SU-DHL-6 (cell line): ENCODE measurements around the gene RAB17.

Experiments
- H2AFZ ChIP-seq: fragments of 200-600 bp; sonication (generic); 2 replicates; pipeline ENCODE4 v1.6.1; 2014; ENCODE audit warnings: low read depth, mild to moderate bottlenecking, moderate library complexity, mixed read lengths, antibody characterized with exemption, low read length; ENCODE audit not compliant: severe bottlenecking
- H3F3A ChIP-seq: fragments of 200-600 bp; shearing (Covaris generic); 2 replicates; pipeline ENCODE4 v1.6.0; 2016; ENCODE audit warnings: antibody characterized with exemption, mild to moderate bottlenecking; ENCODE audit not compliant: insufficient read depth
- H3K27ac ChIP-seq: fragments of 200-600 bp; sonication (generic); 2 replicates; pipeline ENCODE4 v1.5.1; 2016; ENCODE audit warnings: low read depth, mild to moderate bottlenecking, low read length, moderate library complexity, mixed read lengths
- H3K27me3 ChIP-seq: fragments of 200-600 bp; sonication (generic), shearing (Covaris generic); 2 replicates; pipeline ENCODE4 v1.6.0; 2014; ENCODE audit warnings: mild to moderate bottlenecking, low read length
- H3K36me3 ChIP-seq: fragments of 200-600 bp; sonication (generic); 2 replicates; pipeline ENCODE4 v1.6.1; 2014; ENCODE audit warnings: mild to moderate bottlenecking, low read length, mixed read lengths
- H3K4me2 ChIP-seq: fragments of 300-600, 200-600 bp; shearing (Covaris generic), sonication (generic); 2 replicates; pipeline ENCODE4 v1.6.0; 2014; ENCODE audit warnings: low read length, low read depth, mild to moderate bottlenecking; ENCODE audit not compliant: poor library complexity, severe bottlenecking
- H3K4me3 ChIP-seq: fragments of 200-600 bp; sonication (generic); 2 replicates; pipeline ENCODE4 v1.5.1; 2014; ENCODE audit warnings: antibody characterized with exemption, low read length, mild to moderate bottlenecking, mixed read lengths; ENCODE audit not compliant: insufficient read depth, poor library complexity, severe bottlenecking
- H3K79me2 ChIP-seq: fragments of 200-600 bp; sonication (generic); 2 replicates; pipeline ENCODE4 v1.6.1; 2014; ENCODE audit warnings: mild to moderate bottlenecking, low read length, moderate library complexity; ENCODE audit not compliant: insufficient read depth
- H3K9ac ChIP-seq: fragments of 200-600 bp; sonication (generic); 2 replicates; pipeline ENCODE4 v1.7.0; 2014; ENCODE audit warnings: mild to moderate bottlenecking, low read length
- H3K9me2 ChIP-seq: fragments of 200-600 bp; sonication (generic); replicated peaks from 2 replicates; pipeline ENCODE4 v1.6.1; 2014; ENCODE audit warnings: low read length; ENCODE audit not compliant: insufficient read depth
- H3K9me3 ChIP-seq: fragments of 200-600 bp; sonication (generic); 2 replicates; pipeline ENCODE4 v1.6.1; 2014; ENCODE audit warnings: low read length, mixed read lengths; ENCODE audit not compliant: insufficient read depth
- H4K20me1 ChIP-seq: fragments of 200-600 bp; sonication (generic); 2 replicates; pipeline ENCODE4 v1.6.1; 2014; ENCODE audit warnings: low read depth, mild to moderate bottlenecking, antibody characterized with exemption, low read length, moderate library complexity, mixed read lengths
- CTCF ChIP-seq: fragments of 200-600 bp; sonication (generic); IDR thresholded peaks from one replicate; pipeline ENCODE4 v1.5.1; 2017; ENCODE audit warnings: antibody characterized with exemption, mild to moderate bottlenecking, low read length, moderate library complexity; ENCODE audit not compliant: insufficient read depth, poor library complexity, severe bottlenecking
- EZH2phosphoT487 ChIP-seq: fragments of 200-600 bp; sonication (generic), shearing (Covaris generic); conservative IDR thresholded peaks from 2 replicates; pipeline ENCODE4 v1.6.1; 2018; ENCODE audit warnings: mild to moderate bottlenecking, antibody characterized with exemption, low read length, moderate library complexity, mixed read lengths

RAB17 gene

GRCh38 chr2:237552908-237553307 lies 37.6 kb downstream of the RAB17 start:
- TF ChIP-seq EZH2phosphoT487 (no peak), CTCF (no peak)
- Histone ChIP-seq H3K27ac (no peak overlapping the region), H3K4me3 (no peak overlapping the region), H2AFZ (no peak overlapping the region), H3K27me3 (no peaks in the 10 kb centered on the region), H4K20me1 (no peaks in the 10 kb centered on the region), H3K4me2 (no peak overlapping the region), H3K79me2 (no peaks in the 10 kb centered on the region), H3K36me3 (no peaks in the 10 kb centered on the region), H3K9me2 (no peaks in the 10 kb centered on the region), H3K9me3 (0 out of 2 replicates have a peak, but pooled peaks cover 6% of the 10 kb centered on the region), H3K9ac (no peak overlapping the region), H3F3A (no peaks in the 10 kb centered on the region)

GRCh38 chr2:237551071-237551574 lies 39.4 kb downstream of the RAB17 start:
- TF ChIP-seq CTCF = no peak
- H3K9me2 ChIP-seq = no peaks in the 10 kb centered on the region
- H3K9ac ChIP-seq = no peak overlapping the region
- H3K36me3 ChIP-seq = no peaks in the 10 kb centered on the region
- no peak overlapping the region for H2AFZ ChIP-seq
- no peak overlapping the region for H3K4me3 ChIP-seq
- H3K27me3 ChIP-seq = no peaks in the 10 kb centered on the region
- H3F3A ChIP-seq = no peaks in the 10 kb centered on the region
- H3K79me2 ChIP-seq = no peaks in the 10 kb centered on the region
- no peak overlapping the region for H3K4me2 ChIP-seq
- 0 out of 2 replicates have a peak, but pooled peaks cover 6% of the 10 kb centered on the region for H3K9me3 ChIP-seq
- H4K20me1 ChIP-seq = no peaks in the 10 kb centered on the region
- H3K27ac ChIP-seq = no peak overlapping the region

GRCh38 chr2:237549643-237550415 lies 40.7 kb downstream of the RAB17 start:
- no peak overlapping the region for H3K27ac ChIP-seq
- no peaks in the 10 kb centered on the region for H3K9me2 ChIP-seq
- H3K9me3 ChIP-seq = no peaks in the 10 kb centered on the region
- no peaks in the 10 kb centered on the region for H4K20me1 ChIP-seq
- H3K79me2 ChIP-seq = no peaks in the 10 kb centered on the region
- no peak overlapping the region for H3K9ac ChIP-seq
- no peak overlapping the region for H3K4me2 ChIP-seq
- TF ChIP-seq EZH2phosphoT487 (no peak), CTCF (no peak)
- no peaks in the 10 kb centered on the region for H3K27me3 ChIP-seq
- no peak overlapping the region for H3K4me3 ChIP-seq
- no peaks in the 10 kb centered on the region for H3F3A ChIP-seq
- no peaks in the 10 kb centered on the region for H3K36me3 ChIP-seq
- no peak overlapping the region for H2AFZ ChIP-seq
